NCI-H128 (cell line): ENCODE results near the gene TACC2.

Experiments used
- DNase-seq: peaks from one replicate; lab custom pipeline; 2025; ENCODE audit not compliant: unreplicated experiment; lab: John Stamatoyannopoulos, UW

The TACC2 gene

DNA sequence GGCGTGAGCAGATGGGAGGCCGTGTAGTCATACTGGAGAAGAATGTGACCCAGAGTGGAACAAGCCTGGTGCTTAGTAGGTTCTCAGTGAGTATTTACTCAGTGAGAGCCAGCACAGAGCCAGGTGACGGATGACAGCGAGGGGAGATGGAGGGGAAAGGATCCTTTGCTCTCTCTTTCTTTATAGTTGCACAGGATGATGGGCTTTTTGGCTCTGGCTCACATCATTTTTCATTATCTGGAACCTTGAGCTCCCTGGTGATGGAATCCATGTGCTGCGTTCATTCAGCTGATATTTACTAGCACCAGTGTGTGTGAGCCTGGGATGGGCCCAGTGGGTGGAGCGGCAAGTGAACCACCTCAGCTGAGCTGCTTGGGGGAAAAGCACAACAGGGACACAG lies 299.3 kb downstream of the TACC2 start:
- no peak for DNase-seq

DNA sequence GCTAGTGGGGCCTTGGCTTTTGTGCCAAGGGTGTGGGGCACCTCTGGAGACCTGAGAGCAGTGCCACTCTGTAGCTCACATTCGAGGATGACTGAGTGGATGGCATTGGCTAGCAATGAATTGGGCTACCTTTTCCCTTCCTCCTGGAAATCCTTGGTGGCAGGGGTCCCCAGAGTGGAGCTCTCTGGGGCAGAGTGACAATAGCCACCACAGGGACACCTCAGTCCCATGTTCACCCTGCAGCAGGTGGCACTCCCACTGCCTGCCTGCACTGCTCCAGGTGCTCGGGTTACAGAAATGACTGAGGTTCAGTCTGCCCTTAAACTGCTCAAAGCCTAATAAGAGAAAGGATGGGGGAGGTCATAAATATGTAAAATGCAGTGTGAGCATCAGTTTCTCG lies 300.0 kb downstream of the TACC2 start:
- DNase-seq, result no peak

DNA sequence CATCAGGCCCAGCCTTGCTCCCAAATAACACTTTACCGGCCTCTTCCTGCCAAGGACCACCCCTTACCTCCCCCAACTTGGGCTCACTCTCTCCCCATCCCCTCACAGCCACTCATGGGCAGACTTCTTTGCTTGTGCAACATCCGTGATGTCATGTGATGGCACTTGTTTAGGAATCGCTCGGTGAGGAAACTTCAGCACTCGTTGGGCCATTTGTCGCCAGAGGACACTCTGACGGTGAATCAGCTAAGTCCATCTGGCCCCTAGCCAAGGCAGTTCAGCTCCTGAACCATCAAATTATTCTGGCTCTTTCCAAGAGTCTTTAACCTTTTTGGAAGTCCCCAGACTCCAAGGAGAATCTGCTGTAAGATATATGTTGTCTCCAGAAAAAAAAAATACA lies 301.4 kb downstream of the TACC2 start:
- DNase-seq, result no peak

DNA sequence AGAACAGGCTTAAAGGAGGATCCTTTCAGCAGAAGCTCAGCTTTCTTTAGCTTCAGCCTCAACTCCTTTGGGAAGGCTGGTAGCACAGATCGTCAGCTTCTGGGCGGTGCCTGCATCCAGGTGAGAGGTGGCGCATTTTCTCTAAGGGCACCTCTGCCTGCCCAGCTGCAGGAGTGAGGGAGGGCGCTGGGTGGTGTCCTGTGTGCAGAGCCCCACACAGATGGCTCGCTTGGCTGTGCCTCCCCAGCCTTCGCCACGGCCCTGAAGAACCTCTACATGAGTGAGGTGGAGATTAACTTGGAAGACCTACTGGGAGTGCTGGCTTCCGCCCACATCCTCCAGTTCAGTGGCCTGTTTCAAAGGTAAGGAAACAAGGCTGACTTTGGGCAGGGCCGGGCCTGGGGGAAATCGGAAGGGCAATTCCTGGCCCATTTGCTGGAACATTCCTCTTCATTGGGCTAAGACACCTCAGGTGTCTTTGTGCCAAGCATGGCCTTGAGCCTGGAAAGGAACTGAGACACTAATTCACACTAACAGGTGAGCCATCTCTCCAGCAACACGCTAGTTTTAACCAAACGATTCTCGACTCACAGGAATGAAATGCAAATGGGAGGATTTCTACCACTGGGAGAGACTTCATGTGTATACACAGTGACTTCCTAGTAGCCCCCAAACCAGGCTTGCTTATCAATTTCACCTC lies 302.0 kb downstream of the TACC2 start:
- no peak for DNase-seq

DNA sequence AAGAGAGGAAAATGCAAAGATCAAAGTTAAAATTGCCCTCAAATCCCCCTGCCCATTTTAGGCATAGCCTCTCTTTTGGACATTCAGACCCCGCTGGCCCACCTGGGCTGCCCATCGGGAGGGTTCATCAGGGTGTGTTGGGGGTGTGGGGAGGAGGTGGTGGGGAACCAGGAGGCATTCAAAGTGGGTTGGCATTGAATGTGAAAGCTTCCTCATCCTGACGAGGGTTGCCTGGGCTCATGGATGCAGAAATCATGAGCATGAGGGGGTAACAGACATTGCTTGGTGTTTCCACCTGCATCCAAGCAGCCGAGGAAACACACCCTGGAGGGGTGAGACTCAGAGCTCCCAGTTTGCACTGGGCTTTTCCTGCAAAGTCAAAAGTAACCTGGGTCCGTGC lies 302.8 kb downstream of the TACC2 start:
- no peak for DNase-seq

DNA sequence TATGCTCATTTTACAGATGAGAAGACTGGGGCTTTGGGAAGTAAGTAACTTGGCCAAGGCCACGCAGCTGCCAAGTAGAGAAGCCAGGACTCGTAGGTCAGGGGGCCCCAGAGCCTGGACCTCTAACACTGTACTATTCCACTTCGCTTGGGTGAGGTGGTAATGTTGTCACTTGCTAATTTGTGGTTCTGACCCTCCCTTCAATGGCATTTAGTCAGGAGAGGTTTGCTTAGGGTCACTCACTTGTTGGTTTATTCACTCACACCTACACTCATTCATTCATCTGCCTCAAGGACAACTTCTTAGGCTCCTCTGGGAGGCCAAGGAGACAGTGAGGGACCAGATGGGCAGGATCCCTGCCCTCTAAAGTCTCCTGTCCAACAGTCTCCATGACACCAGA lies 303.4 kb downstream of the TACC2 start:
- DNase-seq, result no peak

DNA sequence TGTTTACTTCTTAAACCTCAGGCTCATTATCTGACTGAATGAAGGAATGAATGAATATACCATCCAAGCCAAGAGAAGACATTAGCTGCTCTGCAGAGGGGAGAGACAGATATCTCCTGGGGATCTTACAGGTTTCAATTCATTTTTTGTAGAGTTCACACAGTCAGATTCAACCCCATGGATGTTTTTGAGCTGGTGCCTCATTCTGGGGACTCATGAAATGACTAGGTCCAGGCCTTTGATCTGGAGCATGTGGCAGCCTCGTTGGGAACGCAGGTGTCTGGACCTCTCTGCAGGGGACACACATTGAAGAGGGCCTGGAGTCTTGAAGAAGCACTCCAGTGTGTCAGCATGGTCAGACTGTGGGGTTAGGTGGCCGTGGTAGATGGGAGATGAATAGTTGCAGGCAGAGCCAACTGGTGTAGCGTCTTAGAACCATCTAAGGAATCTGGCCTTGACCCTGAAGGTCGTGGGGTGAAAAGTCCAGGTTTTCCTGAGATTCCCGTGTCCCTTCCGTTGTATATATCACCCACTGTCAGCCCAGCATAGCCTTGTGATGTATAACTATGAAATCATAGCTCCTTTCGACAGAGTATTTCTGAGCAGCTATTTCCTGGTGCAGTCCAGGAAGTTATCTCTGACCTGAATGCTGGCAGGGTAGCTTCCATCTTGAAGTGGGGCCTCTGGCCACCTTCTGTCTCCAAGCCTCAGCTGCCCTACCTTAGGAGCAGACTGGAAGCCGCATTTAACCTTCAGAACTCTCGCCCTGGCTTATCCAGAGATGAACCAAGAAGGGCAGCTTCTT lies 304.4 kb downstream of the TACC2 start:
- DNase-seq, result no peak

DNA sequence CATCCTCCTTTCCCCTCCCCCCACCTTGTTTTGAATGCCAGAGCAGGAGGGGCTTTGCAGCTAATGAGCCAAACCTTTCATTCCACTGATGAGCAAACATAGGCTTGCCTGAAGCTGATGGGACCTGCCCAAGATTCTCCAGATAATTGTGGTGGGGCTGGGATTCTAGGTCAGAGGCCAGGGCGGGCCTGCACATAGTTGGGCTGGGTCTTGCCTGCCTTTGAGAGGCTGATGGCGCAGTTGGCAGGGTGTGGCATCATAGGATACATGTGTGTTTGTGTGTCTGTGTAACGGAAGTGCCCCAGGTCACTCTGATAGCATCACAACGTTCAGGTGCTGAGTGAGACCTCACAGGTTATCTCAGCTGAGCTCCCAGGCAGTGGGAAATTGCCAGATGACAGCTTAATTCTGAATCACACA lies 305.0 kb downstream of the TACC2 start:
- no peak for DNase-seq

DNA sequence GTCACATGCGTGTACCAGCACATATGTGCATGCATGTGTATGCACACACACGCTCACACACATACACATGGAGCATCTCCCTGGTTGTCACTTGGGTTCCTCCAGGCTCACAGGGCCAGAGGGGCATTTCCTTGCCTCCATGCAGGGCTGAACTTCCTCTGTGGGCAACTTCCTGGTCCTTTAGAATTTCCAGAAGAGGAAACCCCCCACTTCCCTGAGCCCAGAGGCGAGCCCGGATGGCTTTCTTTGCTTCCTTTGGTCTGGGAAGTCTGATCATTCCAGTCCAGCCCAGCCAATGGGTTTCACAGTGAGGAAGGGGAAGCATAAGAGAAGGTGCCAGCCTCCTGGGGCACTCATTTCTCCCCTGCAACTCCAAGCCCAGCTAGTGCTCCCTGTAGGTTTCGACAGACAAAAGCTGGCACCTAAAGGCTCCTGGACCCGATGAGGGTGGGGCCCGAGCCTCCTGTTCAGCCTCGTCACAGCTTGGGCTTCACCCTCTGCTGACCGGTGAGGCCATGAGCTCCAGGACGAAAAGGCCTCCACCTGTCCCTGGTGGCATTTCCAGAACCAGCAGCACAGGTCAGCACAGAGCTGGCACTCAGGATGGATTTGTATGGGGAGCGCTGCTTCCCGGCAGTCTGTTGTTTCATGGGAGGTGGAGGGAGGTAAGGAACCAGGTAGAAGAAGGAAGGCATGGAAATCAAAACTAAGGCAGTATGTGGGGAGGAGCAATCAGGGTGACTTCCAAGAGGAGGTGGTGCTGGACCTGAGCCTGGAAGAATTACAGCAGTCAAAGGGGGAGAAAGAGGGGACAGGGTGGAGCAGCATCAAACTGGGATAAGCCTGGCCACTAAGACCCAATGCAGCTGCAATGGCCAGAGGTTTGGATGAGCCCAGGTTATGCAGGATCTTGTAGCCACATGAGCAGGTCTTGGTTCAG lies 305.8 kb downstream of the TACC2 start:
- no peak for DNase-seq

DNA sequence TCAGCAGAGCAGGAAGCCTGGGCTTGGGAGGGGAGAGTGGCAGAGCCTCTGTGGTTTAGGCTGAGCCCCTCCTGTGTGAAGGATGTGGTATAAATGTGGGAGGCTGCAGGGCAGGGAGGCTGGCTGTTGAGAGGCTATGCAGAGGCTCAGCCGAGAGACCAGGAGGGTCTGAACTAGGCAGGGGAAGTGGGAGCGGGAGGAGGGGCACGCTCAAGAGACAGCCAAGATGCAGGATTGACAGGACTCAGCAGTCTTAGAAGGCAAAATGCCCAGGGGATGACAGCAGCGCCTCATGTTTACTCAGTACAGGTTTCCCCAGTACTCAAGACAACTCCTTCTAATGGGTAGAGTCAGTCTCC lies 306.5 kb downstream of the TACC2 start:
- no peak for DNase-seq

DNA sequence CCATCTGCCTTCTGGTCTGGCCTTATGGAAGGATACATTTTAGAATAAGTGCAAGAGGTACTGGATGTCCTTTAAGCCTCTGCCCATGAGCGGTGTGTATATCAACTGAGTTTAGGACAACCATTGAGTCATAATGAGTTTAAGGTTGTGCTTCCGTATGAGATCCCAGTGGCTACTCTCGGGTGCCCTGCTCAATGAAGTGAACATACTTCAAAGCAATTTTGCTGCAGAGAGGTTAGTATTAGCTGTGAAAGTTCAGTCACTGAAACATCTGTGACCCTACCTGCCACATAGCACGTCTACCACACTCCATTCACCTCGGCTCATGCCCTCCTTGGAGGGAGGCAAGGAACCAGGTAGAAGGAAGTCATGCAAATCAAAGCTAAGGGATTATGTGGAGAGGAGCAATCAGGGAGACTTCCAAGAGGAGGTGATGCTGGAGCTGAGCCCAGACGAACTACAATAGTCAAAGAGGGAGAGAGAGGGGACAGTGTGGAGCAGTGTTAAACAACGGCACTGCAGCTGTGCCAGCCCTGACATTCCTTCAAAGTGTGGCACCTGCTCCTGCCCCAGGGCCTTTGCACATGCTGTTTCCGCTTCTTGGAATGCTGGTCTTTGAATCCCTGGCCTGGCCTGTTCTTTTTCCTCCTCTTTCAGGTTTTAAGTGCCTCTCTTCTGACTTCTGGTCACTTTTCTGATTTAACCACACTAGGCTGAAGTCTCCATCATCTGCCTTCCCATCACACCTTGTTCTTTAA lies 307.6 kb downstream of the TACC2 start:
- DNase-seq, result no peak

DNA sequence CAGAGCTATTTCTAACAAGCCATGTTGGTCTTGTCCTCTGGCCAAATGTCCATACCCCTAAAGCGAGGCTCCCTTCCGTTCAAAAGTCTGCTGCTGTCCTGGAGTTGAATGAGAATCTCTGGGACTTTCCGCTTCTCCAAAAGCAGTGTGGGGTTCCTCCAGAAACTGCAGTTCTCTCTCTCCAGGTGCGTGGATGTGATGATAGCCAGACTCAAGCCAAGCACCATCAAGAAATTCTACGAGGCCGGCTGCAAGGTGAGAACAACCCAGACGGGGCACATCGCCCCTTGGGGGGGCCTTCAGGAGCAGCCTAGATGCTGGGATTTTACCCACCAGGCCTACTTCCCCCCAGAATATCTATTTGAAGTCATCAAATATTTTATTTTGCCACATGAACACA lies 308.6 kb downstream of the TACC2 start:
- no peak for DNase-seq

DNA sequence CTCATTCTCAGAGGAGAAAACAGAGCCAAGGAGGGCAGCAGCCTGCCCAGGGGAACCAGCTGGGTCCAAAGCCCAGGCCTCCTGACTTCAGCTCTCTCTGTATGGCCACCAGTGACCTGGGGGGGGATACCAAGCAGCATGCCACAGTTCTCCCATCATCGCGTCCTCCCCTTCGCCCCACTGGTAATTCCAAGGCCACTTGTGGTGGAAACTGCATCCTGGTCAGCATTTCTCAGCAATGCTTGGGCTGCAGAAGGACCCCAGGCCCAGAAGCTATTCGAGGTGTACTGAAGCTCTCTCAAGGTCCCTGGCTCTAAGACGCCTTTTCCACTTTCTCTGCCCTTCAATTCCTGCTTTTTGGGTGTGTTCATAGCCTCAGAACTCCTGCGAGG lies 309.2 kb downstream of the TACC2 start:
- DNase-seq, result no peak

DNA sequence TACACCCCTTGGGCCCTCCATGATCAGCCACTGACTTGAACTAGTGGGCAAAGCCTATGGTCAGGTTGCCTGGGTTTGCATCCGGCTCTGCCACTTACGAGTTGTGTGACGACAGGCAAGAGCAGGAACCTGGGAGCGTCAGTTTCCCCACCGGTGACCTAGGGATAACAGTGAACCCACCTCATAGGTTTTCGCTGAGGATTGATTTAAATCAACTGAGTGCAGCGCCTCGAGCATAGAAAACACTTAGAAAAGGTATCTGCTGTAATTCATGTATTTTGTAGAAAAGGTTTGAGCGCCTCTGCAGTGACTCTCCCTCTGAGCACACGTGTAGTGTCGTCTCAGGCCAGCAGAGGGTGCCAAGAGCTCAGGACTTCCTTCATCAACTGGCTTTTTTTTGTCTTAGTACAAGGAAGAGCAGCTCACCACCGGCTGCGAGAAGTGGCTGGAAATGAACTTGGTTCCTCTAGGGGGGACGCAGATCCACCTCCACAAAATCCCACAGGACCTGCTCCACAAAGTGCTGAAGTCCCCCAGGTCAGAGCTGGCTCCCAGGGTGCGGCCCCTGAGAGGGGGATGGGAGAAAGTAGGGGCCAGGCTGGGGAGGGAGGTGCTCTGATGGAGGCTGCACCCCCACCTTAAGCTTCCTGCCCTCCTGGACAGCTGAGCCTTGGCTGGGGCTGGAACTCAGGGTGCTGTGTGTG lies 309.8 kb downstream of the TACC2 start:
- peak; percentile 18 for DNase-seq

DNA sequence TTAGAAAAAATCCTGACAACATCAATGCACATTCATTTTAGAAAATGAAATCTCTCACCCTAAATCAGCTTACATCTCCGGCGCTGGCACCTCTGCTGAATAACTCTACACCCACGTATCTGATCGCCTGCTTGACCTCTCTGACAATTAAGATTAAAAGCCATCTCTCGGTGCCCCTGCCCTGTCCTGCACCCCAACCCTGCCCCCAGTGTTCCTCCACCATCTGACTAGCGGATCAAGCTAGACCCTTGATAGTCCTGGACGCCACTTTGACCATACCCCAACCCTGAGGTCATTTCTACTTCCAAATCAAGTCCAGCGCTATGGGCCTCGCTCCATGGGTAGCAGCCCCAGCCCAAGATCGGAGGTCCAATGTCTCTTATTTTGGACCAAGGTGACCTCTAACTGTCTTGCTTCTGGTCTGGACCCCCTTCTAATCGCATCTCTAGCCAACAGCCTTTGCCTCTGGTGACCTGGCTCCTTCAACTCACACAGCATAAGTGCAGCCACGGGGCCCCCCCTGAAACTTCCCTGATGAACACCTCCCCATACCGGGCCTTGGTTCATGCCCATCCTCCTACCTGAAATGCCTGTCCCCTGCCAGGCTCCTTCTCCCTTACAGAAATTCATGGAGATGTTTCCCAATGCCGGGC lies 310.6 kb downstream of the TACC2 start:
- DNase-seq, result no peak

DNA sequence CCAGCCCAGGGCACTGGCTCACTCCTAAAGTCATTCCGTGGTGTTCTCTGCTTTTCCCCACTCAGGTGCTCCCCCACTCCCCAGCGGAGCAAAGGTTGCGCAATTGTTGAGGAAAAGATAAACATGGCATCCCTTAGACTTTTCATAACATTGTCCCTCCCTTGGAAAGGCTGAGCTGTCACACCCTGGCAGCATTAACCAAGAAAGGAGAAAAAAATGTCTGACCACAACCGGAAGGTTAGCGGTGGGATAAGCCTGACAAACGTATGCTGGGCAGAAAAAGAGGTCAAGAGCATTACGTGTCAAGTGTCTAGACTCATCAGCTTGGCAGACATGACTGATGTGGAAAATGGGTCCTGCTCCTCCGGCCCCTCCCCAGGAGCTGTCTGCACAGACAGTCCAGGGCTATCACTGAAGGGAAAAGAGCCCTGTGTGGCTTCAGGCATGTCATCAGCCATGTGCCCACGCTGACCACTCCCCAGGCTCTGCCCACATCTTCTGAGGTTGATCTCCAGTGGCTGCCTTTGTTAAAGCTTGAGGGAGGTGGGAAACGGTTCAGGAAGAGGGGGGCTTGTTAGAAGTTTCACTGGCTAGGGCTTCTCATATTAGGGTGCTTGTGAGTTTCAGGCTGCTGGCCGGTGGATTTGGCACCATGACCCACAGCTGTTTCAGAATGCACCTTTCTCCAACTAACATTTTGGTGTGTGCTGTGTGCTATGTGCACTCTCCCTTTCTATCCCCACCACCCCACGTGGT lies 312.3 kb downstream of the TACC2 start:
- no peak for DNase-seq

DNA sequence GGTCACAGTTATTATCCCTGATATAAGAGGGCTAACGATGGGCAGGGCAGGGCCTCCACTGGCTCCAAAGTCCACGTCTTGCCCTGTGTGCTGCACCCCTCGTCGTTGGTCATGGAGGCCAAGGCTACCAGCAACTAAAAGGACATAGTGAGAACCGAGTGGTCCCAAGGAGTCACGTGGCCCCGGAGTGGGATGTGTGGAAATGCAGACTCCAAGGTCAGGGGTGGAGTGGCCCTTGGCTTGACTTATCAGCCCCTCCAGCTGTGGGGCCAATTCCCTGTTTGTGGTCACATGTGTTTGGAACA lies 312.8 kb downstream of the TACC2 start:
- no peak for DNase-seq

DNA sequence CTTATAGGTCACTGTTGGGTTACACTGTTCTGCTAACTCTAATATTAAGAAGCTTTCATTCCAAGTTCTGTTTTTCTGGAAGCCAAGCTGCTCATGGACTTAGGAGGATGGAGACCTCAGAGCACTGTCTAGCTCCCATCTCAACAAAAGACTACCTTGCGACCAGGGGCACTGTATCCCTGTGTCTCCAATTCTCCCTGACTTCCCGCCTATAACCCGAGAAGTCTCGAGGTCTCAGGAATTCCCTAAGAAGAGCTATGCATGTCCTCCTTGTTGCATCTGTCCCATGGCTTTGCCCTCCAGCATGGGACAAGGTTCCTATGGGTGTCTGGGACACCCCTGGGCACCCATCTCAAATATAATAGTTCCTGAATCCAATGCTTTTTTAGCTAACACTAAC lies 313.4 kb downstream of the TACC2 start:
- no peak for DNase-seq
